HG03103 (cell line): ENCODE data around the gene IL17RC.
"Not testable (repeated sequence)": the region's sequence is repeated elsewhere in the genome, so short reads cannot be mapped to it uniquely, and the experiment has no call there.

Source experiments
- ATAC-seq: cut with Tn5 transposase; IDR thresholded peaks from one replicate; pipeline ENCODE4 v1.9.1; 2021; ENCODE audit warnings: low read depth; ENCODE audit not compliant: unreplicated experiment

The IL17RC gene, protein sequence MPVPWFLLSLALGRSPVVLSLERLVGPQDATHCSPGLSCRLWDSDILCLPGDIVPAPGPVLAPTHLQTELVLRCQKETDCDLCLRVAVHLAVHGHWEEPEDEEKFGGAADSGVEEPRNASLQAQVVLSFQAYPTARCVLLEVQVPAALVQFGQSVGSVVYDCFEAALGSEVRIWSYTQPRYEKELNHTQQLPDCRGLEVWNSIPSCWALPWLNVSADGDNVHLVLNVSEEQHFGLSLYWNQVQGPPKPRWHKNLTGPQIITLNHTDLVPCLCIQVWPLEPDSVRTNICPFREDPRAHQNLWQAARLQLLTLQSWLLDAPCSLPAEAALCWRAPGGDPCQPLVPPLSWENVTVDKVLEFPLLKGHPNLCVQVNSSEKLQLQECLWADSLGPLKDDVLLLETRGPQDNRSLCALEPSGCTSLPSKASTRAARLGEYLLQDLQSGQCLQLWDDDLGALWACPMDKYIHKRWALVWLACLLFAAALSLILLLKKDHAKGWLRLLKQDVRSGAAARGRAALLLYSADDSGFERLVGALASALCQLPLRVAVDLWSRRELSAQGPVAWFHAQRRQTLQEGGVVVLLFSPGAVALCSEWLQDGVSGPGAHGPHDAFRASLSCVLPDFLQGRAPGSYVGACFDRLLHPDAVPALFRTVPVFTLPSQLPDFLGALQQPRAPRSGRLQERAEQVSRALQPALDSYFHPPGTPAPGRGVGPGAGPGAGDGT

DNA sequence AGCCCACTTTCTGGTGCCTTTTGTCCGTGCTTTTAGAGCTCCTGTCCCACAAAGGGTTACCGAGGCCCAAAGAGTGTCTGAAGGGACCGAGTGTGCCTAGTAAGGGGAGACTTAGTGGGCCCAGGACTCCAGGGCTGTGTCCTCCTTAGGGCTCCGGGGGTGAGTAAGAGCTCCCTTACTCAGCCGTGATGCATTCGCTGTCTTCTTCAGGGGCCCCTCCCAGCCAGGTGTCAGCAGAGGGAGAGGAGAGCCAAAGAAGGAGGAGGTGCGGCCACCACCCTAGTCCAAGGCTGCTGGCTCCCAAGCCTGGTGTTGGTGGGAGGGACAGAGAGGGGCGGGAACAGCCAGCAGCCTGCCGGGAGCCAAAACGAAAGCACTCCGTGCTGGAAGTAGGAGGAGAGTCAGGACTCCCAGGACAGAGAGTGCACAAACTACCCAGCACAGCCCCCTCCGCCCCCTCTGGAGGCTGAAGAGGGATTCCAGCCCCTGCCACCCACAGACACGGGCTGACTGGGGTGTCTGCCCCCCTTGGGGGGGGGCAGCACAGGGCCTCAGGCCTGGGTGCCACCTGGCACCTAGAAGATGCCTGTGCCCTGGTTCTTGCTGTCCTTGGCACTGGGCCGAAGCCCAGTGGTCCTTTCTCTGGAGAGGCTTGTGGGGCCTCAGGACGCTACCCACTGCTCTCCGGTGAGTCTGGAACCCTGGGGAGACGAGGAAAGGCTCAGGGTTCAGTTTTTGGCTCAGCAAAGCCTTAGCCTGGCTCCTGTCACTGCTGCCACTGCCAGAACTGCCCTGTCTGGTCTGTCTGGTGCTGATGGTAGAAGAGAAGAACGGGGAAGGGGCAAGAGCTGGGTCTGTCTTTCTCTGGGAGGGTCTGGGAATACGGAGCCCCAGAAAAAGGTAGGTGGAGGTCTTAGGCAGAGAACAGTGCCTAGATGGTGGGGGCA, at the start of gene IL17RC:
IL17RC (plus strand) TSS at position 365 of the 947 bp plus-strand sequence; CDS start at position 583, 218 bp downstream.
- ATAC-seq: no peak

DNA sequence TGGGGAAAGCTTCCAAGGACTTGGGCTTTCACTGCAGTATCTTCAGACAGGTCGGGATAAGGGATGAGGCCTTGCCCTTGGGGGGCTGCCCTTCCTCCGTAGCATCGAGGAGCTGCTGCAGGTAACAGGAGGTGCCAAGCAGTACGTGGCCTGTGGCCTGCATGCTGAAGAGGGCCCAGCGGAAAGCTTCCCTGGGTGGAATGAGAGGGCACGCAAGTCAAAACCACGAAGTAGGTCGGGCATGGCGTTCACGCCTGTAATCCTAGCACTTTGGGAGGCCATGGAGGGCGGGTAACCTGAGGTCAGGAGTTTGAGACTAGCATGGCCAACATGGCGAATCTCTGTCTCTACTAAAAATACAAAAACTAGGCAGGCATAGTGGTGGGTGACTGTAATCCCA, 49.8 kb upstream of the IL17RC start:
- no peak for ATAC-seq

DNA sequence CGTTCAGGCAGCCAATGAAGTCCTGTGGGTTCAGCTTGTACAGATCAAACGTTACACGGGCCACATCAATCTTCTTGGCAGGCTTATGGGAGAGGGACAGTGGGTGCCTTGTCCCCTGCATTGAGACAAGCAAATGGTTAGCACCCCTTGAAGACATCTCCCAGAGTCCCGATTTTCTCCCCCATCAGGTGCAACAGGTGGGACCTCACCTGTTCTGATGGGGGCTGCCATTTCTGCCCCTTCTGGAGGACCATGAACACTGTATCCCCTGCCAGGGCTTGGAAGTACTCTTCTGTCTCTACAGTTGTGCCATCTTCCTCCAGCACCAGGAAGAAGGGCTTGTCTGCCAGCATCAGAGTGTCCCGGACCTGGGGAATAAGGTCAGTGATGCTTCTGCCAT, 46.9 kb upstream of the IL17RC start:
- no peak for ATAC-seq

DNA sequence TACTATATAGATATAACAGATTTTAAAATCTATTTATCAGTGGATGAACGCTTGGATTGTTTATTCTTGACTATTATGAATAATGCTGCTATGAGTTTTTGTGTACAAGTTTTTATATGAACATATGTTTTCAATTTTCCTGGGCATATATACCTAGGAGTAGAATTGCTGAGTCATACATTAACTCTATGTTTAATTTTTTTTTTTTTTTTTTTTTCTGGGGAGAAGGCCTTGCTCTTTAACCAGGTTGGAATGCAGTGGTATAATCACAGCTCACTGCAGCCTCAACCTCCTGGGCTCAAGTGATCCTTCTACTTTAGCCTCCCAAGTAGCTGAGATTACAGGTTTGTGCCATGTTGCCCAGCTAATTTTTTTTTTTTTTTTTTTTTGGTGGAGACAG, 45.9 kb upstream of the IL17RC start:
- no peak for ATAC-seq

DNA sequence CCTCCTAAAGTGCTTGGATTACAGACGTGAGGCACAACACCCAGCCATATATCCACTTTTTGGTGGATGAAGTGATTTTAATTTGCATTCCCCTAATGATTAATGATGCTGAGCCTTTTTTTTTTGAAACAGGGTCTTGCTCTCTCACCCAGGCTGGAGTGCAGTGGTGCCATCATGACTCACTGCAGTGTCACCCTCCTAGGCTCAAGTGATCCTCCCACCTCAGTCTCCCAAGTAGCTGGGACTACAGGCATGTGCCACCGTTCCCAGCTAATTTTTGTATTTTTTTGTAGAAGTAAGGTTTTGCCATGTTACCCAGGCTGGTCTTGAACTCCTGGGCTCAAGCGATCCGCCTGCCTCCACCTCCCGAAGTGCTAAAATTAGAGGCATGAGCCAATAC, 44.8 kb upstream of the IL17RC start:
- not testable (repeated sequence) for ATAC-seq

DNA sequence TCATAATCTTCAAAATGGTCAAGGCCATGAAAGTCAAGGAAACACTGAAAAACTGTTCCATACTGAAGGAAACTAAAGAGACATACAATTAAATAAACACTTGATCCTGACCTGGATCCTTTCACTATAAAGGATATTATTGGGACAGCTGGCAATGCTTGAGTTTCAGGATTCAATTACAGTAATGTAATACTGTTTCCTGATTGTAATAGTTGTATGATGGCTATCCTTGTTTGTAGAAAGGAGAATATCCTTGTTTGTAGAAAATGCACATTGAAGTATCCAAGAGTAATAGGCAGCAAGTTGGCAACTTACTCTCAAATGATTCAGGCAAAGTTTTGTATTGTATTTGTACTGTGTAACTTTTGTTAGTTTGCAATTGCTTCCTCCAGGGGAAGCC, 41.5 kb upstream of the IL17RC start:
- no peak for ATAC-seq

DNA sequence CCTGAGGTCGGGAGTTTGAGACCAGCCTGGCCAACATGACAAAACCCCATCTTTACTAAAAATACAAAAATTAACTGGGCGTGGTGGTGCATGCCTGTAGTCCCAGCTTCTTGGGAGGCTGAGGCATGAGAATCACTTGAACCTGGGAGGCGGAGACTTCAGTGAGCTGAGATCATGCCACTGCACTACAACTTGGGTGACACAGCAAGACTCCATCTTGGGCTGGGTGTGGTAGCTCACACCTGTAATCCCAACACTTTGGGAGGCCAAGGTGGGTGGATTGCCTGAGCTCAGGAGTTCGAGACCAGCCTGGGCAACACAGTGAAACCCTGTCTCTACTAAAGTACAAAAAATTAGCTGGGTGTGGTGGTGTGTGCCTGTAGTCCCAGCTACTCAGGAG, 40.6 kb upstream of the IL17RC start:
- not testable (repeated sequence) for ATAC-seq

DNA sequence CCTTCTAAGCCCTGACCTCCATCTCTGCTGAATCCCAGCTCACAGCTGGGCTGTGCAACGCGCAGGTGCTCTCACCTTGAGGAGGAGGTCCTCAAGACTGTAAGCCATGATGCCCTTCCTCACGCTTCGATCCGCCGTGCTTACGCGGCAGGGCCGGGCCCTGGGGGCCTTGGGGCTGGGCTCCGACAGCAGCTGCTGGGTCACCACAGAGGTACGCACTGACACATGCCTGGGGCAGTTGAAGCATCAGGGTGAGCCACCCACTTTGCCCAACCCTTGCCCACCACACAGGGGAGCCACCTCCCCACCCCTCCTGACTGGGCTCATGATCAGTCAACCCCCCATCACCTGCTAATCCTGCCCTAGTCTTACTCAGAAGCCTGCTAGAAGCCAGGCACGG, 39.9 kb upstream of the IL17RC start:
- no peak for ATAC-seq

DNA sequence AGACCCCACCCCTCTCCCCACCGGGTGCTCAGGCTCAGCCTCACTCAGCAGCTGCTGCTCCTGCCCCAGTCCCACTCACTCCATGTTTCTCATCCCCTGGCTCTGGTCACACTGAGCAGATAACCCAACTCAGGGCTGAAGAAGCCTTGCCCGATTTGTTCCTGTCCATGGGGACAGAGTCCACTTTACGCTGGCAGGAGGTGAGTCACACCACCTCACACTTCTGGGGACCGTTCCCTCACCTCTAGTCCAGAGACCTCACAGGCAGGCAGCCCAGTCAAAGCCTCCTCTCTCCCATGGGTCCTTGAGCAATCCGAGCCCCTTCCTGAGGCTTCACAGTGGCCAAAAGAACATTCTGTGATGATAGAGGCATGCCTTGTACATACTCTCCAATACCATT, 38.2 kb upstream of the IL17RC start:
- ATAC-seq: no peak

DNA sequence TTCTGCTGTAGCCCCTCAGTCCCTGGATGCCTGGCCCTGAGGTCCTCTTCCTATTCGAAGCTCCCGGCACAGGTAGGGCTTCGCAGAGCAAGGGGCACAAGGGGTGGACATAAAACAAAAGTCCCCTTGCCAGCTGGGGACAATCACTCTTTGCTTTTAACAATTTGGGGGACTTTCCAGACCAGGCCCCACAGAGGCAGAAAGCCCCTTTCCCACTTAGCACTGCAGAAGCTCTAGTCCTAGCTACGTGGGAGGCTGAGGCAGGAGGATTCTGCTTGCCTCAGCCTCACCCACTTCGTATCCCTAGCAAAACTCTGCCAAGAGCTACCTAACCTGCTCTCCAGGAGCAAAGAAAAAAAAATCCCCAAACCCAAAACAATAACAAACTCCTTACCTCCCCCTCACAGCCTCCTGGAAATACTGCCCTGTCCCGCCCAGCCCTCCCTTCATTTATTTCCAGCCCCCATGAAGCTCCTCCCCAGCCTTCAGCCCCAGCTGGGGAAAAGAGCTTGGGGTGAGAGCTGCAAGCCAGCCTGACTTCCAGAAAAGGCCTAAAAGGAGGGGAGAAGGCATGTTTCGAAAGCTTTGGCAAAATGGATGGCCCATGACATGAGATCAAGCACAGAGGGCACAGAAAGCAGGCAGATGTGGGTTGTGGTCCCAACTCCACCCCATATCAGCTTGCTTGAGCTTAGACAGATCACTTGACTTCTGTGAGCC, 36.9 kb upstream of the IL17RC start, which contains the start of gene CIDEC:
CIDEC (minus strand) TSS at position 424 of the 720 bp plus-strand sequence. CDS start 1,767 bp downstream, outside the sequence.
- no peak for ATAC-seq

DNA sequence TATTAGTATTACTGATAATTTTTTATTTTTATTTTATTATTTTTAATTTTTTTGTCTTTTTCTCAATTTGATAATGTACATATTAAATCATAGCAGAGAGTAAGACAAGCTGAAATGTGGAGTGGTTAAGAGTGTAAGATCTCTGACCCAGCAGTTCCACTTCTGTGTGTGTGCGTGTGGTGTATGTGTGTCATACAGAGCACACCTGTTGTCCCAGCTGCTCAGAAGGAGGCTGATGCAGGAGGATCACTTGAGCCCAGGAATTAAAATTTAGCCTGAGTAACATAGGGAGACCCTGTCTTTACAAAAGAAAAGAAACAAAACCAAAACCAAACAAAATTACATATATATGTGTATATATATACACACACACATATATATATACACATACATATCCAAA, 35.5 kb upstream of the IL17RC start:
- ATAC-seq: no peak

DNA sequence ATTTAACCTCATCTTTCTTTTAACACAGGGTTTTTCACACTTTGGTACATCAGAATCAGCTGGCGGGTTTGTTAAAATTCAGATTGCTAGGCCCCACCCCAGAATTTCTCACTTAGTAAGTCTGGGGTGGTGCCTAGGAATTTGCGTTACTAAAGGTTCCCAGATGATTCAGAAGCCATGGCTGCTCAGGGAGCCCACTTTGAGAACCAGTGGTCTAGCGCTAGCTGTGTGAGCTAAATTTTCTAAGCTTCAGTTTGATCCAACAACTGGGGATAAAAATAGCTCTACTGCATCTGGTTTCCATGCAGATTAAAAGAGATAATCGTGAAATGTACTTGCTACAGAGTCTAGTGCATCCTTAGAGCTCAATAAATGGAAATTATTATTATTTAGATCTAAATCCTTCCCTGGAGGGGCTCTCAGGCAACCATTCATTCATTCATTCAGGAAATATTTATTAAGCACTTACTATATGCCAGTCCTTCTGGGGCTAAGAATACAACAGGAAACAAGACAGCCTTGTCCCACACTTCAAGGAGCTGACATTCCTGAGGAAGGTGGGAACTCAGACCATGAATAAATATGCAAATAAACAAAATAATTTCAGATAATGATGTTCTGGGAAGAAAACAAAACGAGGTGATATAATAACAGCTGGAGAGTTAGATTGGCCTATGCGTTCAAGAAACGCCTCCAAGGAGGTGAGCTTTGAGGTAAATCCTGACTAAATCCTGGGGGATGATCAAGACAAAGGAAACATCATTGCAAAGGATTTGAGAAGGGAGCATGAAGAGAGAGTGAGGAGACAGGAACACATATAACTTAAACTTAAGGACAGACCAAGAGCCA, 33.0 kb upstream of the IL17RC start:
- ATAC-seq: no peak

DNA sequence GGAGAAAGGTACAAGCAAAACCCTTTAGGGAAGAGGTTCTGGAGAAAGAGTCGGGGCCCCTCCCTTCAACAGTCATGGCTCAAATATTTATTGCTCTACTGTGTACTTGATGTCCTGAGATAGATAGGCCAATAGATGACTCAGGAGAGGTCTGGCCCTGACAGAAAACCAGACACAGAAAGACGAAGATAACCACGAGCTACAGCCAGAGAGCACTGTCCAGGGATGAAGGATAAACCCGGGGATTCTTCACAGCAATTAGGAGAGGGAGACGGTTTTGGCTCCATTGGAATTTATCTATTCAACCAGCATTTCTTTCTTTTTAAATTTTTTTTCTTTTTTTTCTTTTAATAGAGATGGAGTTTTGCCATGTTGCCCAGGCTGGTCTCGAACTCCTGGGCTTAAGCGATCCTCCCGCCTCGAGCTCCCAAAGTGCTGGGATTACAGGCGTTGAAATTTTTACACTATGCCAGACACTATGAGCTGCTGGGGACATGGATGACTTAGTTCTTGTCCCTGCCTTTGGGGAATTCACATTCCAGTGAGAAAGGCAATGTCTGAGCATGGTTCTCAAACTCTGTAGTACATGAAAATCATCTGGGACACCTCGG, 32.2 kb upstream of the IL17RC start:
- ATAC-seq: no peak

DNA sequence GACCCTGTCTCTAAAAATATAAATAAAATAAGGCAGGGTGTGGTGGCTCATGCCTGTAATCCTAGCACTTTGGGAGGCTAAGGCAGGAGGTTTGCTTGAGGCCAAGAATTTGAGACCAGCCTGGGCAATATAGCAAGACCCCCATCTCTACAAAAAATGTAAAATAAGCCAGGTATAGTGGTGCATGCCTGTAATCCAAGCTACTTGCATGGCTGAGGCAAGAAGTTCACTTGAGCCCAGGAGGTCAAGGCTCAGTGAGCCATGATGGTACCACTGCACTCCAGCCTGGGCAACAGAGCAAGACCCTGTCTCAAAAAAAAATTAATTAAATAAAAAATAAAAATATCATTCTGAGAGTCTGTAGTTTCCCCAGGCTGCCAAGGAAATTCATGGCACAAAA, 30.6 kb upstream of the IL17RC start:
- ATAC-seq: no peak

DNA sequence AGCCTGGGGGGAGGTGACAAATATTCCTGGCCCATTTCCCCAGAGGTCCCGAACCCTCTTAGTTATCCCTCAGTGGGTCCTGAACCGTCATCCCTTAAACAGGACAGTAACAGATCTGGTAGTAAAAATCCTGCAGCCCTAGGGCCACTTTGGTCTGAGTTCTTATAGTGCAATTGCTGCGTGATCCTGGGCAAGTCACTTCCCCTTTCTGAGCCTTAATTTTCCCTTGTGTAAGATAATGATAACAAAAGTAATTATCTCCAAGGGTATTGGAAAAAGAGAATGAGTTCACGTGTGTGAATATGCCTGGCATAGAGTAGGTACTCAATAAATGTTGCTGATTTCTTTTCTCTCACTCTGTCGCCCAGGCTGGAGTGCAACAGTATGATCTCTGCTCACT, 29.4 kb upstream of the IL17RC start:
- no peak for ATAC-seq

DNA sequence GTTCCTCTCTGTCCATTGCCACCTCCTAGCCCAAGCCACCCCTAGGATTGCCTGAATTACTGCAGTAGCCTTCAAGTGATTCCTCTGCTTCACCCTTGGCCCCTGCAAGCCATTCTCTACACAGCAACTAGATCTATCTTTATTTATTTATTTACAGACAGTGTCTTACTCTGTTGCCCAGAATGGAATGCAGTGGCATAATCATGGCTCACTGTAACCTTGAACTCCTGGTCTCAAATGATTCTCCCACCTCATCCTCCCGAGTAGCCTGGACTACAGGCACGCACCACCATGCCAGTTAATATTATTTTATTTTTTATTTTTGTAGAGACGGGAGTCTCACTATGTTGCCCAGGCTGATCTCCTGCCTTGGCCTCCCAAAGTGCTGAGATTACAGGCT, 28.4 kb upstream of the IL17RC start:
- no peak for ATAC-seq

DNA sequence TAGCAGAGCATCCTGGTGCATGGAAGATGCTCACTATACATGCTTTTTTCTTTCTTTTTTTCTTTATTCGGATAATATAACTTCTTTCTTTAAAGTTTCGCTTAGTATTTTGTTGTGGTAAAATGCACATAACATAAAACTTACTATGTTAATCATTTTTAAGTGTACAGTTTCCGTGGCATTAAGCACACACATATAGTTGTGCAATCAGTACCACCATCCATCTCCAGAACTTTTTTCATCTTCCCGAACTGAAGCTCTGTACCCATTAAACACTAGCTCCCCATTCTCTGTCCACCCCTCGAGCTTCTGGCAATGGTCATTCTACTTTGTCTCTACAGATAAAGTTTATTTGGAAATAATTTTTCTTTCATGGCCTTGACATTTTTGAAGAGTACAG, 27.5 kb upstream of the IL17RC start:
- no peak for ATAC-seq

DNA sequence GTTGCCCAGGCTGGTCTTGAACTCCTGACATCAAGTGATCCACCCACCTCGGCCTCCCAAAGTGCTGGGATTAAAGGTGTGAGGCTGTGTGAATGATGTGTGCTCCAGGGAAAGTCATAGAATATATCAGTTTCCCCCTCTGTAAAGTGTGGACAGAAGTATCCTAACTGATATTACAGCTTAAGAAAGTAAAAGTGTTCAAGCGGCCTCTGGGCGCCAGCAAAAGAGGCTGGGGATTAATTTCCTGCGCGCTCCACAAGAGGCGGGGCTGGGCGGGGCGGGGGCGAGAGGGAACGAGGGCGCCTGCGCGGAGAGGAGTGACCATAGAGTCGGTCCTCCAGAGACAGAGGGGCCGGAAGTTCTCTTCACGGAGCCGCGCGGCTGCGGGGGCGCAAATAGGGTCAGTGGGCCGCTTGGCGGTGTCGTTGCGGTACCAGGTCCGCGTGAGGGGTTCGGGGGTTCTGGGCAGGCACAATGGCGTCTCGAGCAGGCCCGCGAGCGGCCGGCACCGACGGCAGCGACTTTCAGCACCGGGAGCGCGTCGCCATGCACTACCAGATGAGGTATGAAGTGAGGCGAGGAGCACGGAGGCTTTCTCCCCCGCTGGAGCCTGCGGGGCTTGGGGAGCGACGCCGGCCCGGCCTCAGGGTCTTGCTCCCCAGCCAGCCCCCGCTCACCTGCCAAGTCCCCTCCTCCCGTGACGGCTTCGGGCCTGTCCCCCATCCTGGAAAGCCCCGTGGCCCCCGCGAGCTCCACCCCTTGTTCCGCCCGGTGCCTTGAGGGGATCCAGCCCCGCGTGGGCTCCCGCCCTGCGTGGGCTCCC, 26.4 kb upstream of the IL17RC start, which contains the start of gene JAGN1:
JAGN1 (plus strand) TSS at position 362 of the 823 bp plus-strand sequence; CDS start at position 475, 113 bp downstream.
- peak; percentile 76 for ATAC-seq
